DOHH2 (cell line): ENCODE data around the gene ATP9B.

Experiments
- EZH2phosphoT487 ChIP-seq: fragments of 200-600 bp; sonication (generic); IDR thresholded peaks from 2 replicates; pipeline ENCODE4 v1.6.1; 2017; ENCODE audit warnings: borderline replicate concordance, mild to moderate bottlenecking, antibody characterized with exemption, low read length, moderate library complexity, mixed read lengths
- TF ChIP-seq, protein P1 (sequence below): fragments of 200-600 bp; sonication (generic); IDR thresholded peaks from one replicate; pipeline ENCODE4 v1.5.1; 2014; ENCODE audit warnings: antibody characterized with exemption, mild to moderate bottlenecking, low read depth, low read length; ENCODE audit not compliant: poor library complexity, severe bottlenecking

DNA sequence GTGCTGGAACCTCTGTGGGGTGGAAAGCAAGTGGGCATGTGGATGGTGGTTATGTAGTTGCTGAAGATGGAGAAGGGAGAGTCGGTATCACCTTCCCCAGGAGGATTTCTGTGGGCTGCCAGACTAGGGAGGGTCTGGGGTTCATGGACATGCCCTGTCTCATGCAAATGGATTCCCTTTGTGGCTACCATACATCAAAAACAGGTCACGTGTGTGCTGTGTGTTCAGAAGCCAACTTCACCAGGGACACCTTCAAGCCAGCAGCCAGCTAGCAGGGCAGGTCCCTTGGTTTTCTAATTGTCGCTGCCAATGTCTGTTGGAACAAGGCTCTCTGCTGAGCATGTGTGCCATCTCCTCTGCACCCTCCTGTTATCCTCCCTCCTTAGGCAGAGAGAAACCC, 155.2 kb downstream of the ATP9B start:
- TF ChIP-seq, protein P1, sequence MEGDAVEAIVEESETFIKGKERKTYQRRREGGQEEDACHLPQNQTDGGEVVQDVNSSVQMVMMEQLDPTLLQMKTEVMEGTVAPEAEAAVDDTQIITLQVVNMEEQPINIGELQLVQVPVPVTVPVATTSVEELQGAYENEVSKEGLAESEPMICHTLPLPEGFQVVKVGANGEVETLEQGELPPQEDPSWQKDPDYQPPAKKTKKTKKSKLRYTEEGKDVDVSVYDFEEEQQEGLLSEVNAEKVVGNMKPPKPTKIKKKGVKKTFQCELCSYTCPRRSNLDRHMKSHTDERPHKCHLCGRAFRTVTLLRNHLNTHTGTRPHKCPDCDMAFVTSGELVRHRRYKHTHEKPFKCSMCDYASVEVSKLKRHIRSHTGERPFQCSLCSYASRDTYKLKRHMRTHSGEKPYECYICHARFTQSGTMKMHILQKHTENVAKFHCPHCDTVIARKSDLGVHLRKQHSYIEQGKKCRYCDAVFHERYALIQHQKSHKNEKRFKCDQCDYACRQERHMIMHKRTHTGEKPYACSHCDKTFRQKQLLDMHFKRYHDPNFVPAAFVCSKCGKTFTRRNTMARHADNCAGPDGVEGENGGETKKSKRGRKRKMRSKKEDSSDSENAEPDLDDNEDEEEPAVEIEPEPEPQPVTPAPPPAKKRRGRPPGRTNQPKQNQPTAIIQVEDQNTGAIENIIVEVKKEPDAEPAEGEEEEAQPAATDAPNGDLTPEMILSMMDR, result no peak
- no peak for TF ChIP-seq EZH2phosphoT487
